Measurements from ENCODE around the gene GDPD4.

Gene GDPD4

DNA sequence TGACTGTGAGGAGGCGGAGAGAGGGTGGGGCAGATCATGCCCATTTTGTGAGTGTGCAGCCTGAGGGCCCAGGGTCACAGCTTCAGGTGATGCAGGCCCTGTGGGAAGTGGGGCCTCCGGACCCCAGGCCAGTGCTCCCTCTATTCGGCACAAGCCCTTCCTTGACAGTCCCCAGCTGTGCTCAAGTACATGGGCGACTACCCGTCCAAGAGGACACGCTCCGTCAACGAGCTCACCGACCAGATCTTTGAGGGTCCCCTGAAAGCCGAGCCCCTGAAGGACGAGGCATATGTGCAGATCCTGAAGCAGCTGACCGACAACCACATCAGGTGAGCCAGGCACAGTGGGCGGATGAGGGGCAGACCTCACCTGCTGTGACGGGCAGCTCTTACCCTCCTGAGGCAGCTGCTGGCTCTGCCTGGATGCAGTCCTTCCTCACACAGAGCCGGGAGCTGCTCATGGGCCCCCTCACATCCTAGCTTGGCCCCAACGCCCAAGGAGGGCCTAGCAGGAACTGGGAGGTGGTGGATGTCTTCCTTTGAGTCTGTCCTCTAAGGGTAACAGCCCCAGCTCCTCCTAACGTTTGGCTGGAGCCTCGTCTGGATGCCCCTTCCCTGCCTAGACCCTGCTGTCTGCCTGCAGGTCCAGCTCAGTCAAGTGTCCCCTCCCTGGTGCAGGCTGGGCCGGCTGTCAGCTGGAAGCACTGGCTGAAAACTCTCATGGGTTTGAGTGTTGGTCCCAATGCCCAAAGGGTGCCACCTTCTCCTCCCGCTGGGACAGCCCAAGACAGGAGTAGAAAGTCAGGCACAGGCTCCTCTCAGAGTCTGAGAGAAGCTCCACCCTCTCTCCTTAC is 97.4 kb downstream of the GDPD4 start:
- no peak for DNase-seq

DNA sequence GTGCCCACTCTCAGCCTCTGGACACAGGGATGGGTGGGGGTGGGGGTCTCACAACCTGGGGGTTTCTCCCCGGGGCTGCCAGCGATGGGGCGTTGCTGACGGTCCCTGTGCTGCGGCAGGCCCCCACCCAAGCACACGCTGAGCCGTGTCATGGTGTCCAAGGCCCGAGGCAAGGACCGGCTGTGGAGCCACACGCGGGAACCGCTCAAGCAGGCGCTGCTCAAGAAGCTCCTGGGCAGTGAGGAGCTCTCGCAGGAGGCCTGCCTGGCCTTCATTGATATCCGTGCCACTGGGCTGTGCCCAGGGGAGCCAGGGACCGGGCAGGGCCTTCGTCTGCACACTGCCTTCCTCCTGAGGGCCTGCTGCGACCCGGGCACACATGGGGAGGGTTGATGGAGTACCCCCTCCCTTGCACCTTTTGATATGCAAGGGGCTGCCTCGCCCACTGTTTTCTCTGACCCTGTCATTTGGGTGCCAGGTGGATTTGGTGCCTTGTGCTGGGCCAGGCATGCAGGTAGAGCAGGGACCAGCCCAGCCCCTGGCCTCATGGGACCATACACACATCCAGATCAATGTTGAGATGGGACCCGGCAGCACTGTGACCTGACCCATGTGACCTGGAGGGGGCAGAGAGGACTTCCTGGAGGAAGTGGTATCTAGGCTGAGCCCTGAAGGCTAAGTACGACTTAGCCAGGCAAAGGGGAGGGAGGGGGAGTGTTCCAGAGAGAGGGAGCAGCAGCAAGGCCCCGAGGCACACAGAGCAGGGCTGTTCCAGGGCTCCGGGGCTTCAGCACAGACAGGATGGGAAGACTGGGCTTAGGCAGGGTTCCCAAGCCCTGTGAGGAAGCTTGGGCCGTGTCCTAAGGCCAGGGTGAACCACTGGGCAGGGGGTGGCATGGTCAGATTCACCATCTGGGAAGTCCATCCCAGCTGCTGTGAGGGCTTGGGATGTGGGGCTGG is 98.3 kb downstream of the GDPD4 start:
- no peak for DNase-seq

DNA sequence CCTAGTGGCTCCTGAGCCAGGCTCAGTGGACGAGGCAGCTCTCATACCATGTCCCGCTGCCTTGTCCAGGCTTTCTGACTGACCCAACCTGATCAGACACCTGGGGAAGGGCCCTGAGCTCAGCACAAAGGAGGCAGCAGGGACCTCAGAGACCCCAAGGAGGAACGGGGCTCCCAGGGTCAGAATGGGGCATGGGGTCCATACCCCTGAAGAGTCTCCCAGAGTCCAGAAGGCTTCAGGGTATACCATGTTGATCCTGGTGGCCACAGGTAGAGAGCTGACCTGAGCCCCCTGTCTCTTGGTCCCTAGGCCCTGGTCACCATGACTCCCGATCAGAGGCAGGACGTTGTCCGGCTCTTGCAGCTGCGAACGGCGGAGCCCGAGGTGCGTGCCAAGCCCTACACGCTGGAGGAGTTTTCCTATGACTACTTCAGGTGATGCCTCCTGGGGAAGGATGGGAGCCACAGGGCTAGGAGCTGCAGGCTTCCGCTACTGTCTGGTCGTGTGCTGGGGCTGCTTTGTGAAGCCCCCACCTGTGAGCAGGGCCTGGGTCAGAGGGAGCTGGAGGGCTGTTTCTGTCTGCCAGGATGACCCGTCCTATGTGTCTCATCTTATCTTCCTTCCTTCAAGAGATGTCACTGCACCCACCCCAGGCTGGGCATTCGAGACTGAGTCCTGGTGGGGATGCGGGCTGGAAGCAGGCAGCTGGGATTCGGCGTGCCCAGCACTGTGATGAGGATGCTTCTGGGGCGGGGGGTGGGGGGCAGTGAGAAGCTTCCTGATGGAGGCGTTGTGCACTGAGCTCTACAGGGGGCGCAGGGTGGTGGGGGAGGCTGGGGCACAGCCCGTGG is 99.3 kb downstream of the GDPD4 start:
- DNase-seq, result no peak

DNA sequence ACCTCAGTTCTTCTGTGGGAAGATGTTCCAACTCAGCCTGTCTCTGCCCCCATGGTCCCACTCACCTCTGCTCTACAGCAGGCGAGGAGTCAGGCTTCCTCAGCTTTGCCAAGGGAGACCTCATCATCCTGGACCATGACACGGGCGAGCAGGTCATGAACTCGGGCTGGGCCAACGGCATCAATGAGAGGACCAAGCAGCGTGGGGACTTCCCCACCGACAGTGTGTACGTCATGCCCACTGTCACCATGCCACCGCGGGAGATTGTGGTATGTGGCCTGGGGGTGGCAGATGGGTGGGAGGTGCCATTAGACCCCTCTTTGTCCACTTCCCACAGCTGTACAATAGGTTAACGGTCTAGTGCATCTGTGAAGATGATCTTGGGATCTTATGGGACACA is 100.1 kb downstream of the GDPD4 start:
- no peak for DNase-seq

DNA sequence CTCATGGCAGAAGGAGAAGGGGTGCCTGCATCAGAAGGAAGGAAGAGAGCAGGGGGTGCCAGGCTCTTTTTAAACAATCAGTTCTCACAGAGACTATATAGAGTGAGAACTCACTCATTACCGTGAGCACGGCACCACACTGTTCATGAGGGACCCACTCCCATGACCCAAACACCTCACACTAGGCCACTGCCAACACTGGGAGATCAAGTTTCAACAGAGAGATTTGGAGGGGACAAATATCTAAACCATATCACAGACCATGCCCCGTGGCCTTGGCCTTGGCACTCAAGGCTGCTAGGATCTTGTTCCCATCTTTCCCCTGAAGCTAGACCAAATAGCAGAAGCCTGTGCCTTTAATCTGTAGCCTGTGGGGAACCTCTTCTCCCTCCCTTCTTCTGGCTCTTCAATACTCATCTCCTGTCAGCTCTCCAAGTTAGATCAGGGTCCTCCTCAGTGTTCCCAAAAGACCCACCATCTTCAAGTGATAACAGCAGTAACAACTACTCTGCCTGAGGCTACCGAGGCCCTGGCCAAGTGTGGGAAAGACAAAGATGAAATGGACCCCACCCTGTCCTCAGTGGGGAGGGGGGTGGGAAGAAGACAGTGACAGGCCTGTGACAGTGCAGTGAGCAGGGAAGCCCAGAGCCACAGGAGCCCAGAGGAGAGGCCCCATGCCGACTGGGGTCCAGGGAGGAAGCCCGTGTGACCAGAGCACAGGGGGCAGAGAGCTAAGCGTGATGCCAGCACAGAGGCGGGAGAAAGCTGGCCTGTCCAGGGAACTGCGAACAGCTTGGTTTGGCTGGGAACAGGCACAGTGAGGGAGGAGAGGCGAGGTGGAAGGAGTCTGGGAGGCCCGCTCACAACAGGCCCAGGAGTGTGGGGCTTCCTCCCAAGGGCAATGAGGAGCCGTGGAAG is 100.9 kb downstream of the GDPD4 start:
- no peak for DNase-seq

GRCh38 chr11:77199137-77199745 is 102.2 kb downstream of the GDPD4 start:
- DNase-seq, result no peak

- no peak for DNase-seq
These were observed 103.0 kb downstream of the GDPD4 start for GRCh38 chr11:77198440-77198849.

DNA sequence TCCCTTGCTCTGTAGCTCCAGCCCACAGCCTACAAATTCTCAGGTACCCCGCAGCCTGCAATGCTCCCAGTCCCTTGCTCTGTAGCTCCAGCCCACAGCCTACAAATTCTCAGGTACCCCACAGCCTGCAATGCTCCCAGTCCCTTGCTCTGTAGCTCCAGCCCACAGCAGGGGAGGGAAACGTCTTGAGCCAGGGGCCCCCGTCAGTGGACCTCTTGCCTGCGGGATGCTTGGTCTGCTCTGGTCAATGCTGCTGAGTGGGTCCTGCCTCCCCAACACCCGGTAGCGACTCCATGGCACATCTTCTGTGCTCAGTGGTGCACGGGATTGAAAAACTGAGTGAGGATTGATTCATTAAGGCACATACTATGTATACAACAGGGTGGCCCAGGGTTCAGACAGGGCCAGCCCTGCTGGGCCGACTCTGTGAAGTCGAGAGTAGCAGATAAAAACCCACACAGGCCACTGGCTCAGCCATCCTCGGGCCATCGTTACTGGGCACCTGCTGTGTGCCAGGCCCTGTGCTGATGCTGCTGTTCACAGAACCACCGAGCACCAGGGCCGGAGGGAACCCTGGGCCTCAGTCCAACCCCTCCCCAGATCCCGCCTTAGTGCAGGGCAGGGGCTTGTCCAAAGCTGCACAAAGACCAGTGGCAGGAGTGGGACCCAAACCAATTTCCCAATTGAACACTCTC is 103.7 kb downstream of the GDPD4 start:
- DNase-seq, result no peak

DNA sequence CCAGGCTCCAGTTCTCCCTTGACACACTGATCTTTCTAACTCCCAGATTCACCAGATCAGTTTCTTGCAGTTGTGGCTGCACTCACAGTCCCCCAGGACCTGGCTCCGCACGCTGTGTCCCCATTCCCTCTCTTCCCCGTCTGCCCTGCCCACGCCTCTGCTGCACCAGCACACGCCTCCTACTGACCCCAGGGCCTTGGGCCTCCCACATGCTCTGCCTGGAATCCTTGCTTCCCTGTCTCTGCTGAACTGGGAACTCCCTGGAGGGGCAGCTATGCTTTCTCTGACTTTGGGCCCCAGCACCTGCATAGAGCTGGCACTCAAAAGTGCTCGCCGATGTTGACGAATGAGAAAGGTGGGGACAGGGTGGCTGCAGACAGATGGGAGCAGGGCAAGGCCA is 104.5 kb downstream of the GDPD4 start:
- no peak for DNase-seq

- DNase-seq, result no peak
These were observed 106.3 kb downstream of the GDPD4 start for GRCh38 chr11:77195071-77195755.

GRCh38 chr11:77193911-77194830 is 107.3 kb downstream of the GDPD4 start:
- no peak for DNase-seq

GRCh38 chr11:77193167-77193566 is 108.3 kb downstream of the GDPD4 start:
- DNase-seq, result no peak

- DNase-seq, result no peak
These were observed 109.5 kb downstream of the GDPD4 start for GRCh38 chr11:77191823-77192495.

DNA sequence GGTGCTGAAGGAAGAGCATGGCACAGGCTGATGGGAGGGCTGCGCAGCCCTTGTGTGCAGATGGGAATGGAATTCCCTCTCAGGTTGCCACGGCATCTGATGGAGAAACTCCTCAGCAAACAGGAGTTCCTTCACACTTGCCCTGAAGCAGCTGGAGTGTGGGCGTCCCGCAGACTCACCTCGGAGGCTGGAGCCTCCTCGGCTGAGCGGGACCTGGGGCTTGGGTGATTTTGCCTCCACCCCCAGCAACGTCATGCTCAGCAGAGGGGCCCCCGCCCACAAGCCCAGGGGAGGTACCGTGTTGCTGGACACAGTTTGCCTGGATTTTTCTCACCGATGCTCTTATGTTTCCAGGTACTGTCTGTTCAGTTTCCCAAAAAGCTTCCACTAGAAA is 110.1 kb downstream of the GDPD4 start:
- DNase-seq, result no peak

DNA sequence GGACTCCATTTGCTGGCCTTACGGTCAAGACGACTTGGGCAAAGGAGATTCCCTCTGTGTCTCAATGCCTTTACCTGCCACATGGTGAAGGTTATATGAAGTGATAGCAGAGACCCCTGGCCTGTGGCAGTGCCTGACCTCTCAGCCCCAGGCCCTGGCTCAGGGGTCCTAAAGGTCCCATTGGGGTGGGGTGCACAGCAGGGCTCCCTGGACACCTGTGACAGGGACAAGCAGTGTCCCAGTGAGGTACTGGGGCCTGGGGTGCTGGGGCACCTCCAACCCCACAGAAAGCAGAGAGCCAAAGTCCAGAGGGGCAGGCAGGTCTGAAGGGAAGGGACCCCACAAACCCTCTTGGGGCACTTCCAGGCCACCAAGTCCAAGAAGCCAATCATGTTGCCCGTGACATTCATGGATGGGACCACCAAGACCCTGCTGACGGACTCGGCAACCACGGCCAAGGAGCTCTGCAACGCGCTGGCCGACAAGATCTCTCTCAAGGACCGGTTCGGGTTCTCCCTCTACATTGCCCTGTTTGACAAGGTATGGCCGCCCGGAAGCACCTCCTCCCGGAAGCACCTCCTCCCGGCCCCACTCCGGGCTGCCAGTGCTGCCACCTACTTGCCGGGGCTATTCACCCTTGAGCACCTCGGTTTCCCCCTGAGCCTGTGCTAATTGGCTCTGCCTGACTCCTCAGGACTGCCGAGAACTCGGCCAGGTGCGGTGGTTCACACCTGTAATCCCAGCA is 111.0 kb downstream of the GDPD4 start:
- no peak for DNase-seq

DNA sequence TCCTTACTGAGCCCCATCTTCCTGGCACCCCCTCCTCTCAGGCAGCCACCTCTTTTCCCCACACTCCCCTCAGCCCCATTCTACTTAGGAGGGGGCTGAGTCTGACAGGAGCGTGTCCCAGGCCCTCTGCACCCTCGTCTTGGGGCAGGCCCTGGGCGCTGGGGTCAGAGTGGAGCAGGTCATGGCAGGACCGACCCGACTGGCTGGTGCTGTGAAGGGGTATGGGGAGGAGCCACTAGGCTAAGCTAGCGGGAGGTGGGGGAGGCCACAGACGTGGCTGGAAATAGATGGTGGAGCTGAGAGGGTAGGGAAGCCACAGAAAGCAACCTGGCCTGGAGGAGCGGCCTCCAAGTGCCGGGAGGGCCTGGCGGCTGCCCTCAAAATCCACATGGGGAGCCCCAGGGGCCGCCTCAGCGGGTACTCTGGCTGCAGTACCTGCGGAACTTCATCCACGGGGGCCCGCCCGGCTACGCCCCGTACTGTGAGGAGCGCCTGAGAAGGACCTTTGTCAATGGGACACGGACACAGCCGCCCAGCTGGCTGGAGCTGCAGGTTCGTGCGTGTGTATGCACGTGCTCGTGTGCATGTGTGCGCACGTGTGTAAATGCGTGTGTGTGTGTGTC is 111.8 kb downstream of the GDPD4 start:
- no peak for DNase-seq
